ENCODE measurements around the gene PARD6G. TPM values are rescaled to one million over a fixed set of nuclear protein-coding genes. Genes with fewer than 3 reads are reported as not detected.

The PARD6G gene
- total and polyA plus RNA-seq, 2 experiments from 2014 or later = 0.22 to 0.53 TPM

GRCh38 chr18:80161781-80162417 is 85.4 kb downstream of the PARD6G start:
- Histone ChIP-seq H3K27me3 (replicated peaks; ENCODE audit: insufficient read depth) (no peaks in the 10 kb centered on the region), H4K20me1 (ENCODE audit: insufficient read depth) (no peaks in the 10 kb centered on the region)
- no peak for DNase-seq

GRCh38 chr18:80159713-80160636 is 87.3 kb downstream of the PARD6G start:
- H3F3A ChIP-seq (ENCODE audit: insufficient read depth) = no peaks in the 10 kb centered on the region
- no peaks in the 10 kb centered on the region for H3K4me1 ChIP-seq (ENCODE audit: insufficient read depth)
- in situ Hi-C loops (cut with MboI) = no loop called here
- WGBS, 2 experiments (ENCODE audit: low coverage in 1 of 2, low lambda C conversion rate in 2 of 2, missing lambda C conversion rate in 2 of 2) = 85 to 87% methylated on average over 68 to 109 of the region's 109 CpGs
- no peak overlapping the region for H3K4me2 ChIP-seq (ENCODE audit: unreplicated experiment)
- TF ChIP-seq EZH2phosphoT487 (IDR thresholded peaks at IDR 0.05; ENCODE audit: insufficient read depth, low read depth) (no peak), EZH2 (IDR thresholded peaks at IDR 0.05; ENCODE audit: insufficient read depth, poor library complexity, severe bottlenecking) (no peak)
- H3K36me3 ChIP-seq (ENCODE audit: low read depth) = no peaks in the 10 kb centered on the region
- no peaks in the 10 kb centered on the region for H4K20me1 ChIP-seq (ENCODE audit: insufficient read depth)
- no peaks in the 10 kb centered on the region for H3K9me3 ChIP-seq (ENCODE audit: low read depth)
- no peak overlapping the region for H3K9ac ChIP-seq
- no peak overlapping the region for H3K27ac ChIP-seq
- DNase-seq = peak; percentile 20
- no peak overlapping the region for H3K4me3 ChIP-seq
- H3K9me2 ChIP-seq (ENCODE audit: insufficient read depth) = no peaks in the 10 kb centered on the region
- no peak overlapping the region for H2AFZ ChIP-seq
- H3K27me3 ChIP-seq (replicated peaks; ENCODE audit: insufficient read depth) = no peaks in the 10 kb centered on the region
- H3K79me2 ChIP-seq (ENCODE audit: insufficient read depth) = no peaks in the 10 kb centered on the region

More at GRCh38 chr18:80161781-80162417, 85.4 kb downstream of the PARD6G start:
- Histone ChIP-seq H3K9me2 (ENCODE audit: insufficient read depth) (no peaks in the 10 kb centered on the region), H3K4me2 (ENCODE audit: unreplicated experiment) (no peak overlapping the region), H3K9me3 (ENCODE audit: low read depth) (no peaks in the 10 kb centered on the region), H3K9ac (no peak overlapping the region), H3F3A (ENCODE audit: insufficient read depth) (no peaks in the 10 kb centered on the region), H3K36me3 (ENCODE audit: low read depth) (no peaks in the 10 kb centered on the region), H2AFZ (no peak overlapping the region), H3K79me2 (ENCODE audit: insufficient read depth) (no peaks in the 10 kb centered on the region), H3K4me3 (no peak overlapping the region), H3K27ac (no peak overlapping the region), H3K4me1 (ENCODE audit: insufficient read depth) (no peaks in the 10 kb centered on the region)
- in situ Hi-C loops (cut with MboI) = no loop called here
- no peak for TF ChIP-seq EZH2 (IDR thresholded peaks at IDR 0.05; ENCODE audit: insufficient read depth, poor library complexity, severe bottlenecking)
- TF ChIP-seq EZH2phosphoT487 (IDR thresholded peaks at IDR 0.05; ENCODE audit: insufficient read depth, low read depth) = no peak
- 63 to 69% methylated on average over 7 of the region's 7 CpGs for WGBS, 2 experiments (ENCODE audit: low coverage in 1 of 2, low lambda C conversion rate in 2 of 2, missing lambda C conversion rate in 2 of 2)

- Histone ChIP-seq H3K27me3 (replicated peaks; ENCODE audit: insufficient read depth) (no peaks in the 10 kb centered on the region), H3K27ac (no peak overlapping the region), H3K9me3 (ENCODE audit: low read depth) (no peaks in the 10 kb centered on the region), H3K9ac (no peak overlapping the region), H3K79me2 (ENCODE audit: insufficient read depth) (no peaks in the 10 kb centered on the region), H3K4me2 (ENCODE audit: unreplicated experiment) (no peak overlapping the region), H2AFZ (no peak overlapping the region), H3K36me3 (ENCODE audit: low read depth) (no peaks in the 10 kb centered on the region), H4K20me1 (ENCODE audit: insufficient read depth) (no peaks in the 10 kb centered on the region), H3K4me3 (no peak overlapping the region), H3K9me2 (ENCODE audit: insufficient read depth) (no peaks in the 10 kb centered on the region), H3K4me1 (ENCODE audit: insufficient read depth) (no peaks in the 10 kb centered on the region), H3F3A (ENCODE audit: insufficient read depth) (no peaks in the 10 kb centered on the region)
- no peak for TF ChIP-seq EZH2 (IDR thresholded peaks at IDR 0.05; ENCODE audit: insufficient read depth, poor library complexity, severe bottlenecking)
- in situ Hi-C loops (cut with MboI) = no loop called here
- 60 to 68% methylated on average over 5 of the region's 5 CpGs for WGBS, 2 experiments (ENCODE audit: low coverage in 1 of 2, low lambda C conversion rate in 2 of 2, missing lambda C conversion rate in 2 of 2)
- no peak for DNase-seq
These were observed 88.9 kb downstream of the PARD6G start for GRCh38 chr18:80158365-80158764.

GRCh38 chr18:80157708-80158343 is 89.5 kb downstream of the PARD6G start:
- H3F3A ChIP-seq (ENCODE audit: insufficient read depth) = no peaks in the 10 kb centered on the region
- TF ChIP-seq EZH2 (IDR thresholded peaks at IDR 0.05; ENCODE audit: insufficient read depth, poor library complexity, severe bottlenecking) (no peak), EZH2phosphoT487 (IDR thresholded peaks at IDR 0.05; ENCODE audit: insufficient read depth, low read depth) (no peak)
- H4K20me1 ChIP-seq (ENCODE audit: insufficient read depth) = no peaks in the 10 kb centered on the region
- H3K4me1 ChIP-seq (ENCODE audit: insufficient read depth) = no peaks in the 10 kb centered on the region
- no peaks in the 10 kb centered on the region for H3K9me3 ChIP-seq (ENCODE audit: low read depth)
- no peaks in the 10 kb centered on the region for H3K36me3 ChIP-seq (ENCODE audit: low read depth)
- H3K27me3 ChIP-seq (replicated peaks; ENCODE audit: insufficient read depth) = no peaks in the 10 kb centered on the region
- in situ Hi-C loops (cut with MboI) = no loop called here
- no peak overlapping the region for H3K9ac ChIP-seq
- no peak overlapping the region for H2AFZ ChIP-seq
- DNase-seq = peak; percentile 72
- peak overlapping the region; percentile 28 for H3K4me2 ChIP-seq (ENCODE audit: unreplicated experiment)
- no peaks in the 10 kb centered on the region for H3K79me2 ChIP-seq (ENCODE audit: insufficient read depth)
- H3K4me3 ChIP-seq = no peak overlapping the region
- WGBS, 2 experiments (ENCODE audit: low coverage in 1 of 2, low lambda C conversion rate in 2 of 2, missing lambda C conversion rate in 2 of 2) = 35 to 38% methylated on average over 8 of the region's 8 CpGs
- no peak overlapping the region for H3K27ac ChIP-seq
- H3K9me2 ChIP-seq (ENCODE audit: insufficient read depth) = no peaks in the 10 kb centered on the region

All from GM23248 (cell line).